GM21528 (cell line): ENCODE data around the gene WNT9A.

Experiments
- ATAC-seq: cut with Tn5 transposase; IDR thresholded peaks from one replicate; pipeline ENCODE4 v1.9.1; 2021; ENCODE audit warnings: mild to moderate bottlenecking, moderate library complexity; ENCODE audit not compliant: unreplicated experiment, low FRiP score

Gene WNT9A

DNA sequence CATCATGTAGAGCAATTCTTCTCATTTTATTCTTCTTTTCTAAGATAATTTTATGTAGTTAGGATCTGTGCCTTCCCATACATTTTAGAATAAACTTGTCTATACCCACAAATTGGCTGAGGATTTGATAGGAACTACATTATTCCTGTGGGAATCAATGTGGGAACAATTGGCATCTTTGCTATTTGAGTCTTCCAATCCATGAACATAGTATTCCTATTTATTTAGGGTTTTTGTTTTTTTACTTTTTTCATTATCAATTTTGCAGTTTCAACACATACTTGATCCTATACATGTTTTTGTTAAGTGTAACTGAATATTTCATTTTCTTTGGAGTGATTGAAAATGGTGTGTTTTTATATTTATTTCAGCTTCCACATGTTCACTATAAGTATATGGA, 8.1 kb upstream of the WNT9A start:
- no peak for ATAC-seq

DNA sequence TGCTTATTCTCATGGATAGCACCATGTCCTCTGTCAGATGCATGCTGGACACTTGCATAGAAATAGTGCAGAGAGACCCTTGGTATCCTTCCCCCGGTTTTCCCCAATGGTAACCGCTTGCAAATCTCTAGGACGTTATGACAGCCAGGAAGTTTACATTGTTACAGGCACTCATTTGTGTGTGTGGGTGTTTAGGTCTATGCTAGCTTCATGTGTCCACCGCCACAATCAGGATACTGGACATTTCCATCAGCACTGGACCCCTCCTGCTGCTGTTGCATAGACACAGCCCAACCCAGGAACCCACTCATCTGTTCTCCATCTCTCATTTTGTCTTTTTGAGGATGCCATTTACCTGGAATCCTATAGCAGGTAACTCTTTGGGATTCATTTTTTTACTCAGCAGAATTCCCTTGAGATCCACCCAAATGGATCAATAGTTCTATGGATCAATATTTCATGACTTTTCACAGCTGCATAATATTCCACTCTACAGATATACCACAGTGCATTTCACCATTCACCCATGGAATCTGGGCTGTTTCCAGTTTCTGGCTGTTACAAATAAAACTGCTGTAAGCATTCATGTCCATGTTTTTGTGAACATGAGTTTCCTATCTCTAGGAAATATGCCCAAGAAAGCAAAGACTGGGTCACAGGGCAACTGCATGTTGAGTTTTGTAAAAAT, 6.6 kb upstream of the WNT9A start:
- no peak for ATAC-seq

DNA sequence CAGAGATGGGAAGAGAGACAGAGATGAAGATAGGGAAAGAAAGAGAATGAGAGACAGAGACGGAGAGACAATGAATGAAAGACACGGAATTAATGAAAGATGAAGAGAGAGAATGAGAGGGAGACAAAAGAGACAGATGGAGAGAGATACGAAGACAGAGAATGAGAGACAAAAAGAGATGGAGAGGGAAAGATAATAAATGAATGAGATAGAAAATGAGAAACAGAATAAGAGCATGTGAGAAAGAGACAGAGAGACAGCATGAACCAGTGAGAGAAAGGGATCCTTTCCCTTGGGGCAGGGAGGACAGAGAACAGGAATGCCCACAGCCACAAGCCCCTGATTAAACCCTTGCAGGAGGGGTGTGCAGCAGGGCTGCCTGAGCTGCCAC, 5.3 kb upstream of the WNT9A start:
- no peak for ATAC-seq

DNA sequence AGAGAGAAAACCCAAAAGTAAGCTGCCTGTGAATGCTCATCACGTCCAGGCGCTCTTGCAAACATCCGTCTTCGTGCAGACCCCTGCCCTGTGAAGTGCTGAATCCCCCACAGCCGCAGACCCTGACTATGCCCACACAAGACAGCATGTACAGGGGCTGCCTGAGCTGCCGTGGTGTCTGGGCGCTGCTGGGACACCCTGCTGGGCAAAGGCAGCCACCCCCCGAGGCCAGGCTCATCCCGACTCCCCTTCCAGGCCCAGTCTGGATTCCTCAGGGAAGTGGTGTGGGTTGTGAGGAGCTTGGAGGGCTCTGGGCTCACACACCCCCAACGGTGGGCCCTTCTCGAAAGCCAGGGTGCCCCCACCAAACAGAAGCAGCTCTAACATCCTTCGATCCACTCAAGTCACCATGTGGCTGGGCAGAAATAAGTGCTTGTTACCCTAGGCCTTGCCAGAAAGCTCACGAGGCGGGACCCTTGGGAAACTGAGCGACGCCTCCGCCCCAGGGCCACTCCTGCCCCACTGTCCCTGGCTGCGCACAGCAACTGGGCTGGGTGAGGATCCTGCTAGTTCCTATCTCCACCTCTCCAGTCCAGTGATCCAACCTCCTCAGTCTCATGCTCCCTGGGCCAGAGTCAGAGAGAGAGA, 4.8 kb upstream of the WNT9A start:
- no peak for ATAC-seq

DNA sequence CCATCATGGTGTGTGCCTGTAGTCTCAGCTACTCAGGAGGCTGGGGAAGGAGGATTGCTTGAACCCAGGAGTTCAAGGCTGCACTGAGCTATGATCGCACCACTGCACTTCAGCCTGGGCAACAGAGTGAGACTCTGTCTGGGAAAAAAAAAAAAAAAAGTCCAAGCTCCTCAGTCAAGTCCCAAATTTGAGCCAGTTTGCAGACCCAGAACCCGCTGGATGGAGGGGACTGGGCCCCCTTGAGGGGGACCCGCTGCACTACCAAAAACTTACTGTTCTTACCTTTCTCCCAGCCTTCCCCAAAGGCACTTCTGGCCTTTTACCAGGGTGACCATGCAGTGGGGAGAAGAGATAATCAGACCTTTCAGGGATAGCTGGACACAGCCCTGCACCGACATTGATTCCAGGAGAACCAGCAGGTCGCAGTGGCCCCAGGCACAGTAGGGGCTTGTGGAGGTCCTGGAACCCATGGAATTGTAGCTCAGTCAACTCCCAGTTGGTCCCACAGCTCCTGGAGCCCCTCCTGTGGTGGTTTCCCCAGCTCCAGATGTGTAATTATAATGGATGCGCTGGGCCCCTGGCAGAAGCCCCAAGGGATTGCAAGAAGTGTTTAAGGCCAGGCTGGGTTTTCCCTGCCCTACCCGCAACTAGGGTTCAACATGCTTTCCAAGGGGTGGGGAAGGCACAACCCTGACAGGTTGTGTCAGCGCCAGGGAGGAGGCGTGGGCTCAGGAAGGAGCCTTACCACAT, 4.1 kb upstream of the WNT9A start:
- no peak for ATAC-seq

DNA sequence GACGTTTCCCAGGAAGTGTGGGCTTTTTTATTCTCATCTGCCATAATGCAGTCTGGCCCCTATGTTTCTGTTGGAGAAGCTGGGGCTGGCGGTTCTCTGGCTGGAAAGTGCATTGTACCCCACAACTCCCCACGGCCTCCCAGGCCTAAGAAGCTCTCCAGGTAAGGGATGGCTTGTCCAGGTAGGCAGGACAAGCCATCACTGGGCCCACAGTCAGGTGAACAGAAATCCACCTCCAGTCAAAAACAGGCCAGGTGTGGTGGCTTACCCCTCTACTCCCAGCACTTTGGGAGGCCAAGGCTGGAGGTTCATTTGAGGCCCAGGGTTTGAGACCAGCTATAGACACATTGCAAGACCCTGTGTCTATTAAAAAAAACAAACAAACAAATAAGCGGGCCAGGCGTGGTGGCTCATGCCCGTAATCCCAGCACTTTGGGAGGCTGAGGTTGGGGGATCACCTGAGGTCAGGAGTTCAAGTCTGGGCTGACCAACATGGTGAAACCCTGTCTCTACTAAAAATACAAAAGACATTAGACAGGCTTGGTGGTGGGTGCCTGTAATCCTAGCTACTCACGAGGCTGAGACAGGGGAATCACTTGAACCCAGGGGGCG, 3.1 kb upstream of the WNT9A start:
- ATAC-seq, result no peak

DNA sequence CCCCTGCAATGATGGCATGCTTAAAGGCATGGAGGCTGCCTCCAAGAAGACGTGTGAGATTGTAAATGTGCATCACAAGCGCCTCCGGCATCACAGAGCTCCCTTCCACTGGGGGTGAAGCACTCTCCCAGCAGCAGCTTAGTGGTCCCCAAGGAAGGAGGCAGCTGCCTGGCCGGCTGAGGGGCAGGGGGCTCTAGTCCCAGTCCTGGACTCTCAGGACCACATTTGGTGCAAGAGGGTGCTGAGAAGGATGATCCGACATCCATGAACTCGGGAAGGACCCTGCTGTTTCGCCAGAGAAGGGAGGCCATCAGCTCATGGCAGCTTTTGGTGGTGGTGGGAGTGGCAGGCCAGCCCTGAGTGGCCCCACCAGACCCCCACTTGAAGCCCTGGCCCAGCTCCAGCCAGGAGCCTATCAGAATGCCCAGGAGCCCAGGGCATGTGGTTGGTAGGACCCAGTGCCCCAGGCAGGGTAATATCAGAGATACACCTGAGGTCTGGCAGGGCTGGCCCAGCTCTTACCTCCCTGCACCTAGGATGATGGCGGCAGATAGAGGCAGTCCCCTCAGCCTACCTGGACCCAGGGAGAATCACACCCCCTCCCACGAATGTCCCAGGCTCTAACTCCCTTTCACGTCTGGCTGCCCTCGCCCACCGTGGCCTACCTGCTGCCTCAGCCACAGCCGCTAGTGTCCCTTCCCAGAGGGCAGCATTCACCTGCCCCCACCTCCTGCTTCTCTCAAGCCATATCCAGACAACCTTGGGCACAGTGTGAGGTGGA, 2.4 kb upstream of the WNT9A start:
- no peak for ATAC-seq

DNA sequence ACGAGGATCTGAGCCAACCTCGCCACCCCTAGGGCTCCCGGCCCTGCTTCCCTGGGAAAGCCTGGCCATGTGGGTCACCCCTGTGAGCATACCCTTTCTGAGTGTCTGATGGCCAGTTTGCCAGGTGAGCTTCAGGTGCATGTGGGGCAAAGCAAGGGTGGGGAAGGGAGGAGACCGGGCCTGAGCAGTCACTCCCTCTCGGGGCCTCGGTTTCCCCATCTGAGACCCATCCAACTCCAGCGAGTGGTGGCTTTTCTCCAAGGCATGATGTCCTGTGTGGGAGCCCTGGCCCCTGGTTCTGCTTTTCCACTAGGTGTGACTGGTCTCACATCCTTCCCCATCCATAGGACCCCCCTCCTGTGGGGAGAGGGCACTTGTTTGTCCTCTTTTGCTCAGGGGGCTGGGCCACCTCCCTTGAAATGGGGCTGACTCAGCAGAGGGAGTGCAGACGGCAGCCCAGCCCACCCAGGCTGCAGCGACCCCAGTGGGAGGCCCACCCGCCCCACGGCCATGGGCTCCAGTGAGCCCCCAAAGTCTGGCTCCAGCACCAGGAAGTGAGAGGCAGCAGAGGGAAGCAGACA, 1.7 kb upstream of the WNT9A start:
- no peak for ATAC-seq

DNA sequence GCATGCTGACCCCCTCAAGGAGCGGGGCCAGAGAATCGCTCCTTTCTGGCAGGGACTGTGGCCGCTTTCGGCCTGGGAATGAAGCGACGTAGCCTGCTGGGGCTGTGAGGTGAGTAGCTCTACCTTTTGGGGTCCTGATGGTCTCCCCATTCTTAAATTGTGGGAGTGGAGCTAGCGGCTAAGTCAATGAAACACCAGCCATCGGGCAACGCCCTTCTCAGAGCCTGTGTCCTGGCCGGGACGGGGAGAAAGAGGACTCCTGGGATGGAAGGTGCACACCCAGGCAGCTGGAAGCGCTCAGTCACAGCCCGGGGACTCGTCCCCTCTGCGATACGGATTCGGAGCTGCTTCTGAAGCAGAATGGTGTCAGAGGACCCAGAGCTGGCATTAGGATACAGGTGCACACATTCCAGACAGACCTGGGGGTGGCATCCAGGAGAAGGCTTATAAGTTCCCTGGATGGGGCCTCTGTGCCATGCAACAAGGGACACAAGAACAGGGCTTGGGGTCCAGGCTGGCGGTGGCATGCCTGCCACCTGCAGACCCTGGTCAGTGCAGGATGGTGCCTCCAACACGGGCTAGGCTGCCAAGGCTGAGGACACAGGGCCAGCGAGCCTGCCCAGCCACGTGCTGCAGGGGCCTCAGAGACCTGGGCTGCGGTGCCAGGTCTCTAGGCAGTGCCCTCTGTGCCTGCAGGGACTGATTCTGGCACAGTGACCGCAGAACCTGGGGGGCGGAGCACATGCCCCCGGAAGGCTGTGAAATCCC, 945 bp upstream of the WNT9A start:
- no peak for ATAC-seq

DNA sequence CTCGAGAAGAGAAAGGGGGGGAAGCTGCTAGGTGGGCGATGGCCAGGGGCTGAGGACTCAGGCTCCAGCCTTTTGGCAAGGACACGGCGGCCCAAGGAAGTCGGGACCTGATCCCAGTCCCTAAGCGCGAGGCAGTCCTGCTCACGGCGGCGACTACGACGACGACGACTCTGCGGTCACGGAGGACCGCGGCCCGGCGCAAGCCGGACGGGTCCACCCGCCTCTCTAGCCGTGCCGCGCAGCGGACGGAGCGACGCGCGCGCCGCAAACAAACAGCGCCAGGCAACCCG, 401 bp downstream of the WNT9A start:
- ATAC-seq, result no peak

DNA sequence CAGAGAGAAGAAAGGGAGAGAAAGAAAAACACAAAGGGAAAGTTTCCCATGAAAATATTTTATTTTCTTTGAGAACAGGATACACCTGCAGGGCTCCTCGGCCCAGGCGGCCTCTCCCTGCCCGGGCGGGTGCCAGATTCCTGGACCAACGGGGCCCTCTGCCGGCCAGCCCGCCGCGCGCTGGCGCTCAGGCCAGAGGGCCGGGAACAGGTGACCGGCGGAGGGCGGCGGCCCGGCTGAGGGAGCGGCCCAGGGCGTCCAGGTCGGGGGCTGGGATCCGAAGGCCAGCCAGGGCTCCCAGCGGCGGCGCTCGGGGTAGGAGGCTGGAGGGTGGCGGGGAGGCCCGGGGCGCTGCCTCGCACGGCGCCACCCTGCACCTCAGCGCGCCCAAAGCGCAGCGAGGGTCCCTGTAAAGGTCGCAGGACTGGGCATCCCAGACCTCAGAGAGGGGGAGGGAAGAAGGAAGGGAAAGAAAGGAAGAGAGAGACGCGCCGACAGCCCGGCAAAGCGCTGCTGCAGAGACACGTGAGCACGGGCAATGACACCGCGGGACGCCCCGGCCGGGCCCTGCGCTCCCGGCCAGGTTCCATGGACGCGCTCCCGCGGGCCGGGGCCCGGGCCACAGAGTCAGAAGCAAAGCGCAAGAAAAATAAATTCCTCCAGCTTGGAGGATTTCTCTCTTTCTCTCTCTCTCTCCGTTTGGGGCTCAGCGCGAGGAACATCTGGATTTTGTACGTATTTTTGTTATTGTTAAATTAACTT, 927 bp downstream of the WNT9A start:
- ATAC-seq, result peak; percentile 59

DNA sequence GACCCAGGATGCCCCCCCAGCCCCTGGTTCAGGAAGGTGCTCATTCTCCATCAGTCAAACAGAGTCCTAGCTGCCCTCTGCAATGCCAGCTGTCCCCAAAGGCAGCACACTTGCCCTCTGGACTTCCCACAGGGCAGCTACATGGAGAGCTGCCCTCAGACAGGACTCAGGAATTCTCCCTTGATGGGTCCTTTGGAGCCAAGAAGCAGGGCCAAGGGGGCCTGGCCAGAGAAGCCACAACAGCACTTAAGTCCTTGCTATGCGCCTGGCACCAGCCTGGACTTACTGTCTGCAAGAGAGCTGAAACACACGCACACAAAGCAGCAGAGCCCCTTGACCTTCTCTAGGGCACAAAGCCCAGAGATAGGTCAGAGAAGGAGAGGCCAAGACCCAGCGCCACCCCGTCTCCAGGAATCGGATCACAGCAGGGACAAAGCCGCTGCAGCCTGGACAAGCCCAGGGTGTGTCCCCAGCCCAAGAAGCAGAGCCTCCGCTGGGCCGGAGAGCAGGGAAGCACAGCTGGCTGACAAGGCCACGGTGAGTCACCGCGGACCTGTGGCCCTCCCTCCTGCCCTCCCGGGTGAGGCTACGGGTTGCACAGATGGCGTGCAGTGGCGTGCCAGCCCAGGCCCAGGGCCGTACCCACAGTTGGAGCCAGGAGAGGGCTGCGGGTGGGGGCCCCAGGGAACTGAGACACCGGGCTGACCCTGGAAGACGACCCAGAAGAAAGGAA, 1.7 kb downstream of the WNT9A start:
- ATAC-seq, result peak; percentile 36

DNA sequence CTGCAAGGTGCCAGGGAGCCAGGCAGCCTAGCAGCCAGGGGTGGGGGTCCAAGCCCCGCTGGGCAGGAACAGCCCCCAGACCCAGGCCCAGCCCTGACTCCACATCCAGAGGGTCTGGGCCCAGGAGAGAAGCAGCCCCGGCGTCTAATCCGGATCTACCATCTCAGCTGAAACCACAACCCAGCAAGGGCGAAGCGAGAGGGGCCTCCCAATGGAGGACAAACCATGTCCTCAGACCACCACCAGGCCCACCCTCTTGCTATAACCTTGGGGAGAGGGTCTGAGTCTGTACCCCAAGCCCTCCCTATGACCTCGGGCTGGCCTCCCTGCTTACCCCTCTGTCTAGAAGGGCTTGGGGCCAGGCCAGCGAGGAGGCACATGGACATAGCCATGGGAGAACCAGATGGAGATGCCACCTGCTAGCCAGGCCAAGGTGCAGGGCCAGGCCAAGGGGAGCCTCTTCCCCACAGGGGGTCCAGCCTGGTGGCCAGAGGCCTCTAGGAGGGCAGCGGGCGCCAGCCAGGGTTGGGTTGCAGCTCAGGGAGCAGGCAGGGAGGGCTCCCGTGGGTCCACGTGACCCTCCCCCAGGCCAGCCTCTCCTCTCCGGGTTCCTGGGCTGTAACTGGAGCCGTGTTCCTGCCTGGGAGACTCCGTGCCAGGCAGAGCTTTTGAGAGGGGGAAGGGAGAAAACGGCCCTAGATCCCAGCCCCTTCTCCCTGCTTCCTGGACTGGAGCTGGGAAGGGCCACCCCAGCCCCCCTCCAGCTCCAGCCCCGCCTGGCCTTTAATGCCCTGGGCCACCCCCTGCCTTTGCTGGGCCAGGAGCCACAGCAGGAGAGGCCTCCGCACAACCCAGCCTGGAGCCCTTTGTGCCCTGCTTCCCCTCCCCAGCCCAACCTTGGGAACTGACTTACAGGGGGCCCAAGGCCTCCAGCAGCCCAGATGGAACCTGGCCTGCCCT, 2.5 kb downstream of the WNT9A start:
- no peak for ATAC-seq

DNA sequence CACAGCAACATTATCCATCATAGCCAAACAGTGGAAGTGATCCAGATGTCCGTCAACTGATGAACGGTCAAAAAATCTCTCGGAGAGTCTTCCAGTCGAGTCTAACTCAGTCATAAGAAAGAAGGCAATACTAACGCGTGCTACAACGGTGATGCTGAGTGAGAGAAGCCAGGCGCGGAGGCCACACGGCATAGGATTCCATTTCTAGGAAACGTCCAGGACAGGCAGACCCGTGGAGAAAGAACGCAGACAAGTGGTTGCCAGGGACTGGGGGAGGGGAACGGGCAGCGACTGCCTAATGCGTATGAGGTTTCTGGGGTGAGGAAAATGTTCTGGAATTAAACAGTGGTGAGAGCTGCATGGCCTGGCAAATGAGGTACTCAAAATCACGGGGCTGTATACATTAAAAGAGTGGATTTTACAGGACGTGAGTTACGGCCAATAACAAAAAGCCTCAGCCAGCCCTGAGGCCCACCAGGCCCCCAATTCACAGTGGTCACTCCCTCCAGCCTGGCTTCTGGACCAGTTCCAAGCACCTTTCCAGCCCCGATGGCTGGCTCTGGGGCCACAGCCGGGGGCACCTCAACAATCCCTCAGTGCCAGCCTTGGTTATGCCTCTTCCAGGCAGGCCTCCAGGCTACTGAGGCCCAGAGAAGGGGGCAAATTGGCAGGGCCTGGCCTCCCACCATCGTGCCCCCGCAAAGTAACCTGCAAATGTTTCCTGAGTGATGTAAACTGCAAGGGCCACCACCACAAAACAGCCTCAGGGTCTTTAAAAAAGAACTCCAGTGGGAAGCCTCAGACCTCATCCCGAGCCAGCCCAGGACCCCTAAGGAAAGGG, 3.4 kb downstream of the WNT9A start:
- no peak for ATAC-seq

DNA sequence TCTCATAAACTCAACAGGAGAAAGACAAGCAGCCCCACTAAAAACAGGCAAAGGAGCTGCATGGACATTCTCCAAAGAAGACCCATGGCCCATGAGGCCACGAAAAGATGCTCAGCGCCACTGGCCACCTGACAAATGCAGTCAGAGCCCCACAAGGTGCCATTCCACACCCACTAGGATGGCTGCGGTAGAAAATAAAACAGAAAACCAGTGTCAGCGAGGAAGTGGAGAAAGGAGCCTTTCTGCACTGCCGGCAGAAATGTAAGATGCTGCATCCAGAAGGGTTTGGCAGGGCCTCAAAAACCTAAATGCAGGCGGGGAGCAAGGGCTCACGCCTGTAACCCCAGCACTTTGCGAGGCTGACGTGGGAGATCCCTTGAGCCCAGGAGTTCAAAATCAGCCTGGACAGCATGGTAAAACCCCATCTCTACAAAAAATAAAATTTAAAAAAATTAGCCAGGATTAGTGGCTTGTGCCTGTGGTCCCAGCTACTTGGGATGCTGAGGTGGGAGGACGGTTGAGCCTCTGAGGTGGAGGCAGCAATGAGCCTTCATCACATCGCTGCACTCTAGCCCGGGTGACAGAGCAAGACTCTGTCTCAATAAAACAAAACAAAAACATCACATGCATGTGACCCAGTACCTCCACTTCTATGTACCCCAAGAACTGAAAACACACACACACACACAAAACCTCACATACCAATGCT, 4.2 kb downstream of the WNT9A start:
- ATAC-seq, result no peak
